GM21717 (cell line): ENCODE results near the gene BNIP3.
"Not testable (repeated sequence)": the region's sequence is repeated elsewhere in the genome, so short reads cannot be mapped to it uniquely, and the experiment has no call there.

Experiments
- ATAC-seq: cut with Tn5 transposase; IDR thresholded peaks from one replicate; pipeline ENCODE4 v1.9.1; 2021; ENCODE audit warnings: mild to moderate bottlenecking, moderate library complexity; ENCODE audit not compliant: unreplicated experiment

BNIP3 gene

GRCh38 chr10:132002004-132002403, 20.3 kb upstream of the BNIP3 start:
- ATAC-seq, result no peak

GRCh38 chr10:132001238-132001972, 19.7 kb upstream of the BNIP3 start:
- ATAC-seq, result no peak

DNA sequence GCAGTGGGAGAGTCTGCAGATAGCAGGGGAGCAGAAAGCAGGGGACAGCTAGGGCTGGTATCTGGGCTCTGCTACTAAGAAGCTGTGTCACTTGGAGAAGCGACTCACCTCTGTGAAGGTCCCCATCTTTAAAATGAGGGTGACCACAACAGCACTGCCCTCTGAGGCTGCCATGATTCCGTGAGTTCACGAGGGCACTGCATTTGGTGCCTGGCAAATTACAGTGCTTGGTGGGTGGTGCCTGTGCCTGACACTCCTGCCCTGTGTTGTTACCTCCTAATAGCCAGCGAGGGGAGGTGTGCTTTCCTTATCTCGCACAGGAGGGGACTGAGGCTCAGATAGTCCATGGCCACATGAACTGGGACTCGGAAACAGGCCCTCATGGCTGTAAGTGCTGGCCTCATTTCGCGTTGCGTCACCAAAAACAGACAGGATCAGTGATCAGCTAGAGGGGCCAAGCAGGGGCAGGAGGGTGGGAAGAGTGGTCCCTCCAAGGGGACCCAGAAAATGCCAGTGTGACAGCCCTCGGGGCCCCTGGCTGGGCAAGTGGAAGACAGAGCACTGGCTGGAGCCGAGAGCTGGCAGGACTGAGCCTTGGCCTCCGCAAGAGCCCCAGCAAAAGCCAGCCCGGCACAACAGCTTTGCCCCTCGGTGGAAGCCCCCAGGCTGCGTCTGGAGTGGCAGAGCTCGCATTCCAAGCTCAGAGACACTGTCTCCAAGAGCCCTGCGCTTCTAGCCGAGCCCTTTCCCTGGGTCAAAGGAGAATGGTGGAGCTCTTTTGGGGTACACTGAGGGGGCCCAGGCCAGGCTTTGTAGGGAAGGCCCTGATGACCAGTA, 17.3 kb upstream of the BNIP3 start:
- no peak for ATAC-seq

- no peak for ATAC-seq
Observed at GRCh38 chr10:131998050-131998844, 16.5 kb upstream of the BNIP3 start.

- no peak for ATAC-seq
Observed at GRCh38 chr10:131997366-131998049, 15.8 kb upstream of the BNIP3 start.

DNA sequence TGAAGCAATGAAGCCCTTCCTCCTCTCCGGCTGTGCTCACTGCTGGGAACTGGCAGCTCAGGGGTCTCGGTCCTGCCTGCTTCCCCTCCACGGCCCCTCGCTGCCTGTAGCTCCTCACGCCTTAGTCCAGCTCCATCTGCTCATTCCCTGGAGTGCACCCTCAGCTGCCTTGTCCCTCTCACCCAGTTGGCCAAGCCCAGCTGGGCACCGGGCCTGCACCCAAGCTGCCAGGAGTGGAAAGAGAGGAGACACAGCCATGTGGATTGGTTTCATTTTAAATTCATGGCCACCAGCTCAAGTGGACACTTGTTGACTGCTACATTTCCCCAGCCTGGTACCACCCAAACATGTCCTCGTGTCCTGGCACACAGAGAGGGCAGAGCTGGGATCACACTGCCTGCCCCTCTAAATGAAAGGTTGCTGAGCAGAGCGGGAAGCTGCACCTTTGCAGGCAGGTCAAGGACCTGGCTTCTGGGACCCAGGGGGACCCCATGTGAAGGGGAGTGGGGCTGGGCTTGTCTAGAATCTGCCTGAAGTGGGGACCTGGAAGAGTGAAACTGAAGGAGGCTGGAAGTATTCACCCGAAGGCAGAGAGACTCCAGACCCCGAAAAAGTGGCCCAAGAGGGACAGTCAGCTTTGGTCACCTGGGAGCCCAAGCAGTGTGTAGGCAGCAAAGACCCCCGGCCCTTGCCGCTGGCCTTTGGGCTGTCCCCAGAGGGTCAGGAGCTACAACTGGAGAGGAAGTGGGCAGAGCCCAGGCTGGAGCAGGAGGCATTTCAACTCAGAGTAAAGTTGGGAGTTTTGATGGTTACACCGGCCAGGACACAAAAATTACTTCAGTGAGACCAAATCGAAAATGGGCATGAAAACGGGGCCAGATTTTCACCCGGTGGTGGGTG, 15.0 kb upstream of the BNIP3 start:
- ATAC-seq, result no peak

- ATAC-seq, result no peak
Observed at GRCh38 chr10:131994435-131994834, 12.7 kb upstream of the BNIP3 start.

DNA sequence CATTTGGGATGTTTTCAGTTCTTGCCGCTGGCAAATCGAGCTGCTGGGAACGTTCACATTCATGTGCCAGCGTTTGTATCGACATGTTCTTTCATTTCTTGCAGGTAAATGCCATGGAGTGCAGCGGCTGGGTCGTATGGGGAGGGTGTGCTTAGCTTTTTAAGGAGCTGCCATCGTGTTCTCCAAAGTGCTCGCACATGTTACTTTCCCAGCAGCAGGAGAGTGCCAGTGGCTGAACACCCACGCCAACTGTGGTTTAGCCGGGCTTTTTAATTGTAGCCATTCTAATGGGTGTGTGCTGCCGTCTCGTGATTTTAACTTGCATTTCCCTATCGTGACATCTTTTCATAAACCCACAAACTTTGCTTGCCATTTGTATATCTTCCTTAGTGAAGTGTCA, 11.6 kb upstream of the BNIP3 start:
- no peak for ATAC-seq

GRCh38 chr10:131991726-131992125, 10.0 kb upstream of the BNIP3 start:
- no peak for ATAC-seq

DNA sequence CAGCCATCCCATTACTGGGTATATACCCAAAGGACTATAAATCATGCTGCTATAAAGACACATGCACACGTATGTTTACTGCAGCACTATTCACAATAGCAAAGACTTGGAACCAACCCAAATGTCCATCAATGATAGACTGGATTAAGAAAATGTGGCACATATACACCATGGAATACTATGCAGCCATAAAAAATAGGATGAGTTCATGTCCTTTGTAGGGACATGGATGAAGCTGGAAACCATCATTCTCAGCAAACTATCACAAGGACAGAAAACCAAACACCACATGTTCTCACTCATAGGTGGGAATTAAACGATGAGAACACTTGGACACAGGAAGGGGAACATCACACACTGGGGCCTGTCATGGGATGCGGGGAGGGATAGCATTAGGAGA, 6.1 kb upstream of the BNIP3 start:
- ATAC-seq, result not testable (repeated sequence)

- not testable (repeated sequence) for ATAC-seq
Observed at GRCh38 chr10:131987301-131987700, 5.6 kb upstream of the BNIP3 start.

- ATAC-seq, result not testable (repeated sequence)
Observed at GRCh38 chr10:131986851-131987250, 5.1 kb upstream of the BNIP3 start.

- no peak for ATAC-seq
Observed at GRCh38 chr10:131983780-131984179, 2.1 kb upstream of the BNIP3 start.

DNA sequence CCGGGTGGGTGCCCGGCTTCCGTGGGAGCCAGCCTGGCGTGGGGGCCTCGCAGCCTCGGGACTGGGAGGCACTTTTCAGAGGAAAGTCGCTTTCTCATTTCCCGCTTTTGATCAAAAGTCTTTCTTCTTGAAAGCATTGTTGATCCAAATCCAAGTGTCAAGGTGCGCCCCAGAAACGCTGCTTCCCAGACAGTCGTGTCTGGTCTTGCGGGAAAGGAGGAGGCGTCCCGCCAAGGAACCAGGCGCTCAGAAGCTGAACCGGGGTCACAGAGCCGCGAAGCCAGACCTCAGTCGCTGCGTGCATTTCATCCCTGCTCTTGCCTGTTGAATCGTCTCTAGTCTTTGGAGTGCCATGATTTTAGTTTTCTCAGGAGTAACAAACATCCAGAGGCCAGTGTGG, 1.1 kb upstream of the BNIP3 start:
- no peak for ATAC-seq

DNA sequence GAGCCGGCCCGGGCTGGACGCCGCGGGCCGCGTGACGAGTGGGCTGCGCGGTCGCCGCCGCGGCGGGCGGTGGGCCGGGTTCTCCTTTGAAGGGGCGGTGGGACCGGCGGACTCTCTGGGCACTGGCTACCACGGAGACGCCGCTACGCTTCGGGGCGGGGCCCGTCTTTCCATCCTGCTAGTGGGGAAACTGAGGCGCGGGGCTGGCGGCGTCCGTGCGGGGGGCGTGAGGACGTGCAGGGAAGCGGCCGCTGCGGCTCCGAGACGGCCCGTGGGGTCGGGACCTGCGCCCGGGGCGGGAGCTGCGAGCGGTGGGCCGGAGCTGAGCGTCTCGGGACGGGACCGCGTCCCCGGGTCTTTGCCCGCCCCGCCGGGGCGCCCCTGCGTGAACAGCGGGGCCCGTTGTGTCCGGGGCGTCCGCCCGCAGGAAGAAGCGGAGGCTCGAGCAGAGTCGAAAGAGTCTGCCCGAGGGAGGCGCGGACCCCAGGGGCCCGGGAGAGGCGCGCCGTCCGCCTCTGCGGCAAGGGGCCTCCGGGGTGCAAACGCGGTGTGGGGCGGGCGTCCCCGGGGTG, 548 bp upstream of the BNIP3 start:
- ATAC-seq, result peak; percentile 32

GRCh38 chr10:131980761-131981428, 828 bp downstream of the BNIP3 start:
- ATAC-seq, result no peak

GRCh38 chr10:131980321-131980720, 1.4 kb downstream of the BNIP3 start:
- ATAC-seq, result no peak

DNA sequence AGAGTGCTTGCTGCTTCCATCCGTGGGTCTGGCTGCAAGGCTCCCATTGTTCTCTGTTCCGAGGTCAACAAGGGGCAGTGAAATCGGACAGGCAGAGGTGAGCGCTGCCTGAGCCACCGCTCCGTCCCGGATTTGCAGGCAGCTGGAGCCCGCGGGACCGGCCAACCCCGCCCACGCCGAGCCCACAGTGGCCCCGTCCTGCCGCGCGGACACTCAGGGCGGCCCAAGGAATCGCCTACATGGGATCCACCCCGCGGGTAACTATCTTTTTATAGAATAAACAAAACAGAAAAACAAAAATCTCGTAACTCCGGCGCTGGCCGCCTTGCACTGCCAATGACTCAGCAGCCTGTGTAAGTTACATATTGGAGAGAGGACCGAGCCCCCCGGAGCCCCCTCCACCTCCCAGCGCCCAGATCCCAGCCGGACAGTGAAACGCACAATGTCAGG, 1.9 kb downstream of the BNIP3 start:
- no peak for ATAC-seq

DNA sequence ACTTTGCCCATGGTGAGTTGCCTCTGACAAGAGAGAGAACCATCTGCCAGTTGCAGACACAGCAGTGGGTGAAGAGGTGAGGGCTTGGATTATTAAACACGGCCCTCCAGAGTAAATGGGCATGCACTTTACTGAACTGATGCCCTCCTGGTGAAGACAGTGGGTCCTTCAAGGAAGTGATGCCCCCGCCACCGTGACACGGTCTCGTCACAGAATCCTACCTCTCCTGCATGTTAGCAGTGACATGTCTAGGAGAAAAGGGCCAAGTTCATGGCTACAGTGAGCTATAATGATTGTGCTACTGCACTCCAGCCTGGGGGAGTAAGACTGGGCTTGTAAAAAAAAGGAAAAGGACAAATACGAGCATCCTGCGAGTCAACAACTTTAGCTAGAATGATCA, 2.4 kb downstream of the BNIP3 start:
- ATAC-seq, result no peak
